GM21526 (cell line): ENCODE data around the gene HOXB8.

ENCODE experiments used
- ATAC-seq: cut with Tn5 transposase; IDR thresholded peaks from one replicate; pipeline ENCODE4 v1.9.1; 2021; ENCODE audit warnings: moderate library complexity; ENCODE audit not compliant: unreplicated experiment, low FRiP score

Gene HOXB8

DNA sequence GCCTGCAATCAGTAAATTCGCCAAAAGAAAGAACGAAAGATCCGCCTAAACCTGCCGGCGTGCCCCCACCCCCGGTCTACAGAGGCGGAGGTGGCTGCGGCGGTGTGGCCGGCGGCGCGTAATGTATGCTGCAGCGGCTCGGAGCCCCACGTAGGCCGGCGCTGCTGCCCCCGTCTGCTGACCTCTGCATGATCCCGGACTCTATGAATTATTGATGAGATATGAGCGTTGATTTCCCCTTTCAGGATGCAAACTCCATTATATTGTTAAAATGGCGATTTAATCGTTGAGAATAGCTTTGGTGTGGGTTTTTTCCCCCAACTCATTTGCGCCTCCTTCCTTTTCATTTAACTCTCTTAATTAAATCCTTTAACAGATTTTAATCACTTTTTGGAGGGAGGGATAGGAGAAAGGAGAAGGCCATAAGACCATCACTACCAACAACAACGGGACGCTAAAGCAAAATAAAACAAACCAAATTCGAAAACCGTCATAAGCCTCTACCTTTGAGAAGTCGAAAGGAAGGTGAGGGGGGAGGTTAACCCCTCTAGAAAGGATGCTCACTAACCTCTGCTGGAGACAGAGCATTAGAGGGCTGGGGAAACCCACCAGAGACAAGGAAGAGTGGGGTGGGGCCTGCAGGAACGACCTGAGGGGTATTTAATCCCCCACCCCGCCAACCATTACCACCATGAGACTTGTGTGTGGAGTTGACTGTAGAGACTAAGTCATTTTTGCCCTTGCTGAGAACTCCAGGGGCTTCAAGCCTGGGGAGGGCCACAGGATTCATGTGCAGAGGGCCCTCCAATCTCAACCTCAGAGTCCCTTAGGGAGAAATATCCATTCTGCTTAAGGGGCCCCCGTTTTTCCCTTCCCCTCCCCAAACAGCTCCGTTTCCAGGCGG is 28.5 kb downstream of the HOXB8 start:
- ATAC-seq = no peak

DNA sequence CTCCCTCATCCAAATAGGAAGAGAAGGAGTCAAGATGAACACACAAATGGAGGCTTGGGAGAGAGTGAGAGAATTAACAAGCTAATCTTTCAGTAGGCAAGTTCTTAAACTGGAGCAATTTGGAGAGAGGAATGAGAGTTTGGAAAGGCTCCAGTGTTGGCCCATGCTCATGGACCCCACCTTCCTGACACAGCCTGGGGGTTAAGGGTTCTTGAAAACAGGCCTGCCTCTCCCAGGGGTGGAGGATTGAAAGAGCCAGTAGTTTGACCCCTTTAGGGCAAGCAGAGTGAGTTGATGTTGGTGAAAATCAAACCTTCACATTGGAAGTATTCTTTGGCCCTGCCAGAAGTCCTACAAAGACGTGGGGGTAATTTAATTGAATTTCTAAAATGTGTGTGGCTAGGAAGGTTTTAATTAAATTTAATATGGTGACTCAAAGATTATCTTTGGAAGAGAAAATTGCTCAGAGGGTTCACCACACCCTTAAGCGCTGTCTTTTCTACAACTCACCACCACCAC is 30.8 kb downstream of the HOXB8 start:
- no peak for ATAC-seq

DNA sequence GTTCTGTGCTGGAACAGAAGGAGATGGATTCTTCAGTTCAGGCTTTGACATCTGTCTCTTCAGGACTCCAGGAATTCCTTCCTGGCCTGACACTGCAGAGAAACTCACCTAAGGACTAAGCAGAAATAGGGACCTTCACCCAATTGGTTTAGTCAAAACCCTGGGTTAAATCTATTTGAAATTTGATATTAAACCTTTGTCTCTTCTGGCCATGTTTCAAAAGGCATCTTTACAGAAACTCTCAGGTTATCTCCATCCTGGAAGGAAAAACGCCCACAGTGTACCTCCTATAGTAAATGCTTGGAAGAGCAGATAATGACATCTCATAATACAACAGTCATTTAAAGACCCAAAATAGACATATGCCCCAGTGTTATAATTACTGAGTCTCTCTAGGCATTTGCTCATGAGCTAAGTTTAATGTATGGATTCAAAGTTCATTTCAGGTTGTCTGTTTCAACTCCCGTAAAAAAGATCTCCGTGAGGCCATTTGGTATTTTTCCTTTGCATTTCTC is 31.3 kb downstream of the HOXB8 start:
- ATAC-seq = no peak

DNA sequence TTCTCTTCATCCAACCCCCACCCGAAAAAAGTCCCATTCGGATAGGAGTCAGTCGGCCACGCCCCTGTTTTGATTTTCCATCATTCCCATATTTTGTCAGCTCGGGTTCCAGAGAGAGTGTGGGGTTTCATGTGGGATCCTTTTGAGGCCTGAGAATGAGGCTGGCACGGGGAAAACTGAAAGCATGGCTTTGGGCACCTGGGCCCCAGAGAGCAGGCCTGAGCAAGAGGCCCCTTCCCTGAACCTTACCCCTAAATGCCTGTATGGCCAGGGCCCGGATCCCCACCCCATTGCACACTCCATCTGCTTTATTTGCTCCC is 32.4 kb downstream of the HOXB8 start:
- ATAC-seq = no peak

DNA sequence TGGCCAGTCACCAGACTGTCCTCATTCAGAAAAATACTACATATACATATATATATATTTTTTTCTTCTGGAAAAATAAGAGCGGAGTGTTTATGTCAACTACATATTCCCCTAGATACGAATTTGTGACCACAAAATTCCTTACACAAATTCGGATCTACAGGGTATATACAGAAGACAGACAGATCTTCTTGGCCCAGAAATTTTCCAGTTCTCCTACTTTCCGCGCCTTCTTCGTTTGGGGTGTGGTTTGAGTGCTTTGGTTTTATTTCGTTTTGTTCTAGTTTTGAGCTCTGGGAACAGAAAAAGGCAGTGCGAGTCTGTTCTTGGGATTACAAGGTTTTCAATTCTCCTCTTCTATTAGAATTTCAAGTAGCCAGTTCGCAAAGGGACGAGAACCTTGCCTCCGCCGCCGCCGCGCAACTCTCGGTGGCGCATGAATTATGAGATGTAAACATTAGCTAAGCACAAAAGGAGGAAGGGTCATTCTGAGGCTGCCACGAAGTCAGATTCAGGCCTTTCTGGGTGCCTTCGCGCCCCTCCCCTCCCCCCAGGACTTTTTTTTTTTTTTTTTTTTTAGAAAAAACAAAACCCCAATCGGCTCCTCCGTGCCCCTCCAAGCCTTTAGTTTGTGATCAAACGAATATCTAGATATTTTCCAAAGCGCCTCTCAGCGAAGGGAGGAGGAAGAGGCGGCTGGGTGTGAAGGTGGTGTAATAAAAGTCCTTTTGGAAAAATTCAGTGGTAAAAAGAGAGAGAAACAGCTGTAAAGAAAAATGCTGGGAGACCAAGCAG is 35.1 kb downstream of the HOXB8 start:
- ATAC-seq = no peak

DNA sequence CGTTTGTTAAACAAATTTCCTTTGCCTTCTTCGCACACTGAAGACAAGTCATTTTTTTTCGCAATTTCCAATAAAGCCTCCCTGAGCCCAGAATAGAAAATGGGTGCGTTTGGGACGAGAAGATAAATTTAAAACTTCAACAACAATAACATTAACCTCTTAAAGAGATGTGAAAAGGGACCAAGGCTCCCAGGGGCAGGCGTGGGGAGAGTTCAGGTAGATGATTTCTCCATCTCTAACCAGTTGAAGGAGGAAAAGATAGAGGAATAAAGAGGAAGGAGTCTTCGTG is 35.7 kb downstream of the HOXB8 start:
- no peak for ATAC-seq

DNA sequence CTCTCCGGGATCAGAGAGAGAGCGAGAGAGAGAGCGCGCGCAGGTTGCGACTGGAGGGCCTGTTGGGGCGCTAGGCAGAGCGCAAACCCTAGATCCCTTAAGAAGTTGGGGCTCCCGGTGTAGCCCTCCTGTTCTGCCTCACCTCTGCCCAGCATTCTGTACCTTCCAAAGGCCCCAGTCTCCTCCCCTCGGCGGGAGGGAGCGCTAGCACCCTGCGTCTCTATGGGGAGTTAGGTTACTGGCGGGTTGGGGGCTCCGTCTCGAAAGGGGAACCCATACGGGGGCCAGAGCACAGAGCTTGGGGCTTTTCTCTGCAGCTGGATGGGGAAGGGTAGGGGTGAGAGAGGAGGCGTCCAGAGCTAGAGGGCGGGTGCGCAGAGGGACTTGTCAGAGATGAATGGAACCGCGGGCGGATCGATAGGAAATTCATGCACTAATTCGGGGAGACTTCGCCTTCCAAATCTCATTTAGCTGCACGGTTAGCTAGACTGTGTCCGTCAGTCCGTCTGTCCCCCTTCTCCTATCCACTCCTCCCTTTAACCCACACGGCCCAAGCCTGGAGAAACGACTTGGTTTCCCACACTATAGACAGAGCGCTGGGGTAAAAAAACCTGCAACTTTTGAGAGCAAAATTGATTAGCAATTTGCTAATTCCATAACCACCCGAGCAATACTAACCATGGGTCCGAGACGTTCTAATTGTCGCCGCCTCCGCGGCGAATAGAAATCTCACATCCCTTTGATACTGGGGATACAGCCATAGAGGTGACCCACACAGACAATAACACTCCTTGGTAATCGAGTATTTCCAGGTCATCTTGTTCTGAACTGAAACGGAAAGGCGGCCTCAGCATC is 36.2 kb downstream of the HOXB8 start:
- no peak for ATAC-seq

DNA sequence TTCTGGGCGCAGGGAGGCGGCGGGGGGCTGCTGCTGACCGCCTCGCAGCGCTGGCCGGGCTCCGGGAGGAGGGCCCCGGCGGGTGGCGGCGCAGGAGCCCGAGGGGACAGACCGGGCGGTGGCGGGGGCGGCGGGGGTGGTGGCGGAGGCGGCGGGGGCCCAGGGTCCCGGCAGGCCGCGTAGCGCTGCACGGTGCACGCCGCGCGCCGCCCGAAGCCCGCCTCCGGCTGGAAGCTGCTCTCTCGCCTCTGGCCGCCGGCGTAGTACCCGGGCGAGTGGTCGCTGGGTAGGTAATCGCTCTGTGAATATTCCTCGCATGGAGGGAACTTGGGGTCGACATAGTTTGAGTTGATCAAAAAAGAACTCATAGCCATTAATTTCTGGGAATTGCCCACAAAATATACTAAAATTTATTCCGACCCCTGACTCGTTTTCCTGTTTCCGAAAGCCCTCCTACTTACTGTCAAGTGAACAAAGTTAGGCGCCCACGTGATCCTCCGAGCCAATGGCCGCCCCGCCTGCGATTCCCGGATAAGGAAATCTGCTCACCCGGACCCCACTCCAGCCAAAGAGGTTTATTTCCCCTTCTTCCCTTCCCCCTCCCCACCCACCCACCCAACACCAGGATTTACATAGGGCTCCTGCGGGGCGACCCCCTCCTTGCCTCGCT is 37.0 kb downstream of the HOXB8 start, which contains the start of gene HOXB4:
TSS of gene HOXB4 (minus strand) at position 405 of the 670 bp plus-strand sequence. CDS start at position 374, 31 bp downstream.
- ATAC-seq = no peak

DNA sequence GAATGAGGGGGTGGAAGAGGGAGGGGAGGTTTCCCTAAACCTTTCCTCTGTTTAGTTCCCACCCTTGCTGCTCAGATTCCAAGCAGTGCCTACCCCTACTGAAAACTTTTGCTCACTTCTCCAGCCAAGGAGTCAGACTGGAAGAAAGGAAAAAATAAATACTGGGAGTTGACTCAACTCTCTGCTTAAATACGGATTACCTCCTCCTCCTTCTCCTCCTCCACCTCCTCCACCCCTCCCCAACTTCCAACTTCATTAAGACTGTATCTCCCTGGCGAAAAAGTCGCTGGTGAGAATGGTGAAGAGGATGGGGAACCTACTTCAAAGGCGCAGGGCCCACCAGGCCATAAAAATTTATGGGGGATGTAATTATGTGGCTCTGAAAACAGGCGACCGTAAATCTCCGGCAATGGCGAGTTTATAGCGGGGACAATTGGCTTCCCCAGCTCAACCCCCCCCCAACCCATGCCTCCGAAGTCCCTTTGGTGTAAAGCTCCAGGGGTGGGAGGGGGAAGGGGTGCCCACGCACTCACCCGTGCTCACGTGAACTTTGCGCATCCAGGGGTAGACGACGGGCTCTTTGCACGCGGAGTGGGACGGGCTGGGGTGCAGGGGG is 37.7 kb downstream of the HOXB8 start:
- ATAC-seq = no peak

DNA sequence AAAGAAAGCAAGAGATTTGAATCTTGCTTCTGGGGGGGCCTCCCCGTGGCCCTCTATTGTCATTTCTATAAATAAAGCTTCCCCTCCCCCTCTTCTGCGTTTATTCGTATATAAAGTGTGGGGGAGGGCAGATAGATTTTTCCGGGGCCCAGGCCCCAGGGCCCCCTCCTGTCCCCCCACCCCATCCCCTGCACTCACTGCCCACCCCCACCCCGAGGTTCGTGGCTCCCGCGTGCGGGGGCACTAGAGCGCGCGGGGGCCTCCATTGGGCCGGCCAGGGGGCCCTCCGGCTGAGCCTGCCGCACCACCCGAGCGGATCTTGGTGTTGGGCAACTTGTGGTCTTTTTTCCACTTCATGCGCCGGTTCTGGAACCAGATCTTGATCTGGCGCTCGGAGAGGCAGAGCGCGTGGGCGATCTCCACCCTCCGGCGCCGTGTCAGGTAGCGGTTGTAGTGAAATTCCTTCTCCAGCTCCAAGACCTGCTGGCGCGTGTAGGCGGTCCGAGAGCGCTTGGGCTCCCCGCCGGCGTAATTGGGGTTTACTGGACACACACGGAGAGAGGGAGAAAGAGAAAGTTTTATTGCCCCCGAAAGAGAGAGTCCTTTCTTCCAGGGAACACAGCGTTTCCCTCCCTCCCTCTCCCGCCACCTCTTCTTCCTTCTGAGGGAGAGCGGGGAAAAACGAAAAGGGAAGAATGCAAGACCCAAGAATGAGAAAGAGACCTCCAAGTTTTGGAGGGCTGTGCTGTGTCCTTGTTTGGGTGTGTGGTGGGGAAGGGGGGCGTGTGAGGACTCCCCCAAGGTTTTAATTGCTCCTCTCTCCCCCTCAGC is 38.4 kb downstream of the HOXB8 start:
- no peak for ATAC-seq

DNA sequence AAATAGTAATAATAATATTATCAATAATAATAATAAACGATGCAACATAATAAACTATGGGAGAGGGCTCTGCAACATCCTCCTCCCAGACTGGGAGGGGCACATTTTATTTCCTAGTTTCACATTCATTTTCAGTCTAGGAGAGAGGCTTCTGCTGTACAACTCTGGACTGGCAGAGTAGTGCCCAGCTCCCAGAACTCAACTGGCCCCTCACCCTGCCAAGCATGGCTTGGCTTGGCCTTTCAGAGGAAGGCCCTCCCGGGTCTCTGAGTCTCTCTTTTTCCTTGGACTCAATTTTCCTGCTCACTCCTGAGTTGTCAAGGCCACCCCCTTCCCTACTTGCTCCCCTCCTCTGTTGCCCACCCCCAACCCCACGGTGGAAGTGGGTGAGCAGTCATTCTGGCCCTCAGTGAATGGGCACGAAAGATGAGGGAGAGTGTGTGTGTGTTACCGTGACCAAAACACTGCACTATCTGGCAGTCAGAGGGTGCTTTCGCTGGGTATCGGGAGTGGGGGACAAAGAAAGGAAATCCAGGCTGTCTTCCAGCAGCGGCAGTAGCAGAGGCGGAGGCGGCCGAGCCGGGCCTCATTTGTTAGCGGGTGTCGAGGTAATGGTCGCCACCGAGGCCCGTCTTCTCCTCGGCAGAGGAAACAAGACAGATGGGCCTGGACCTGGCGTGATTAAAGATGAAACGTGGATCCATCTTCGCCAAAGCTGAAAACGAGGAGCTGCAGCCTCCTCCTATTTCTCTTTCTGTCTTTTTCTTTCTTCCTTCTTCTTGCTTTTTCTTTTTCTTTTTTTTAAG is 39.2 kb downstream of the HOXB8 start:
- ATAC-seq = no peak

DNA sequence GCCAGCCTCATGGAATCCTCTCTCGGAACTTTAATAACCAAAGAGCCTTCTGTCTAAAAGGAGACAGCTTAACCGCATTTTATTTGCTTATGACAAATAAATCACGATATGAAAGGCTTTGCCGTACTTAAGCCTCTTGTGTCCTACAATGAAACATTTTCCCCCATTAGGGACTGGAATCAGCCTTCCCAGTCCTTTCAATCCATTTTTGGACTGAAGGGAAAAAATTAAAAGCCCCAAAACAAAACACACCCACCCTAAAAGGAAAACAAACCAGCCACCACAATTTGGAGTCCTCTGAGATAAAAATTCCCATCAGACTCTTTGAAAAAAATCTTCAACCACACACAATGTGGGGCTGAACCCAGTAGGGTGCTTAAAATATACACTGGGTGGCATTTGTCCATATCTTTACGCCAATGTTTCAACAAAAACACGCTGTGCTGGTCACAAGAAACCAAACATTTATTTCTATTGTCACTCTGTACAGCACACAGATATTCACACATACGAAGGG is 40.0 kb downstream of the HOXB8 start:
- no peak for ATAC-seq

DNA sequence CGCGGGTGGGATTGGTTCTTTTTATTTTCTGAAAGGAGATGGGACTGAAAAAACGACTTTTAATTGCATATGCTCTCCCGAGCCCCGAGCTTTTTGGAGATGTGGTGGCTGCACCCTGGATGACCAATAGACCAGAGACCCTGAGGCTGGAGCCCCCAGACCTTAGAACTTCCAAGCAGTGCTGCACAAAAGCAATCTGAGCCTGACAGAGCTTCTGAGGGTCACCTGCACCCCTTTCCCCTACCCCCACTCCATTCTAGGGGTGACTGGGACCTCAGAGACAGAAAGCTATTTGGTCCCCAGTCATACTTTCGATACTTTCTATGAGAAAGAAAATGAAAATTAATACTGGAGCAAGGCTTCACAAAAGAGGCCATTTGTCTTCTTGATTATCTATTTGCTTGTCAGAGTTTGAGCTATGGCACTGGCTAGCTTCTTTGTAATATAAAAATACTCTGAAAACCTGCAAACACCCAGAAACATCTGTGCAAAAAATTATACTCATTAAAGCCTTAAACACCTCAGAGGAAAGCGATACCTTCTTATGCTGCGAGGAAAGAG is 40.5 kb downstream of the HOXB8 start:
- ATAC-seq = no peak

DNA sequence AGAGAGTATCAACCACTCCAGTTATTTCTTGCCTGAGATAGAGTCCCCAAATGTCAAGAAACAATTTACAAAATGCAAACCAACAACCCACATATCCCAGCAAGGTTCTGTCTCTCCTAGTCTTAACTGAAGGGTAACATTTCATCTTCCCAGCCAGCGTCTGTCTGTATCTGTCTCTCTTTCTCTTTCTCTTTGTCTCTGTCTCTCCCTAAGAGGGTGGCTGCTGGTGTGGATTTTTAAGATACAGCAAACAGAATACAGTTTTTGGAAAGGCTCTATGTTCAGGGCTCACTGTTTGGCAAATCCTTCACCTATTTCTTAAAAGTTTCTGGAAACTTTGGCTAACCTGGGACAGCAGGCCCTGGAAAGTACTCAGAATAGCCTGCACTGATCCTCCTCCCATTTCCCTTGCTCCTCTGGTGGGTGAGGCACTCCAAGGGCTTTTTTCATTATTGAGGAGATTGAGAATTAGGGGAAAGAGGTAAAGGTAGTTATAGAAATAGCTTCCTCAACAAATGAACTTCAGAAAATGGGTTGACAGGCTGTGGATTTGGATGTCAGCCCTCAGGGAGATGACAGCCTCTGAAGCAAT is 43.2 kb downstream of the HOXB8 start:
- ATAC-seq = no peak

DNA sequence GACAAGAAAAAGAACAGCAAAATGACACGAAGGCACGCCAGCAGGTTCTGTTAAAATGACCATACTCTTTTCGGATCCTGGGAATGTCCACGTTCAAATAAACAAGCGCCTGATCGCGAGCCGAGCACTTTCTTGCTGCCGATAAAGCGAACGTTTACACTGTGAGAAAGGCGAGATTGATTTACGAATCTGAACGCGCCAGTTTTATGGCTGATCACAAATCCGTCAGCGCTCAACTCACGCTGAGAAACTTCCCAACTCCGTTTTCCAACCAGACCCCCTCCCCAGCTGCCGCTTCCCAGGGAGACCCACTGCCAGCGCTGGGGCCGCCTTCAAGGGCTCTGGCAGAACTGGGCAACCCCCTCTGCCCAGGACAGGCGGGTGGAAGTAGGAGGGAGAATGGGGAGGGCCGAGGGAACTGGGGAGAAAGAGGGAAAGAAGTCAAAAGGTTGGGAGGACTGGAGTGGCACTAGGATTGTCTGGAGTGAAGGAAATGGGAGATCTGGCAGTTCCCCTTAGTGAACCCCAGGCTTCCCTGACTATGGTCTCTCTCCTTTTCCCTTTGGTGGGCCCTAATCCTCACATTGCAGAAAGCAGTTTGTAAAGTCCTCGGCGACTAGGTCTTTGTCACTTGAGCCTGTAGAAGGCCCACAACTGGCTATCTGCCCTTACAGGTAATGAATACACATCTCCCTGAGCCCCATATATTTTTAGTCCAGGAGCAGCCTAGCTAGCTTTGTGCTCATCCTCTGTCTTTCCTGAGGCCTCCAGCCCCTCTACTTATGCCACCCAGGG is 43.9 kb downstream of the HOXB8 start:
- ATAC-seq = no peak

DNA sequence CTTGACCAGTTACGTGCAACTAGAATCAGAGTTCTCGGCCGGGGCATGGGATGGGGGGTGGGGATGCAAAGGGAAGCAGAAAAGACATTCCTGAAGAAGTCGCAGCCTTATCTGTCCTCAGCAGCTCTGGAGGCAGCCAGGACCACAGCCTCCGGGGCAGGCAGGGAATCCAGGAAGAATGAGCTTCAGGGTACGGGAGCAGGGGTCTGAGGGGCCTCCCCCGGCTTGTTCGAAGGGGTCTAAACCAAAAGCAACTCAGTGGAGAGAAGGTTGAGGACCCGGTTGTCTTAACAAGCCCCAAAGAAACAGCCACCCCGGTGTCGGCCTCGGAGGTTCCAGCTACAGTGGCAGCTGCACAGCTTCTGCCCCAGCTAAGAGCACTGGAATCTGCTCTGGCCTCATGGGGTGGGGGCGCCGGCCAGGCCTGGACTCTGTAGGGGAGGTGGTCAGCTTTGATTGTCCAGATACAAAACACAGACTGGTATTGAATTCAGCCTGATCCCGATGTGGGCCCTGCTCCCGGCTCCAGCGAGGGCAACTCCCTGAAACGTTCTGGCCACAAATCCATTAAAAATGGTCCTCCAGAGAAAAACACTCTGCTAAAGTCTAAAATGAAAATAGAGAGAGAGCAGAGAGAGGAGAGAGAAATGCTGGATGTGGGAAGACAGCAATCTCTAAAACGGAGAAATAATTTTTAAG is 44.6 kb downstream of the HOXB8 start:
- ATAC-seq = no peak
